HL-60 (cell line): Measurements from ENCODE around the gene ZNF609.
A peak's percentile ranks its signal among the peaks of the same experiment; 100 is the strongest.

Experiments
- CTCF ChIP-seq: IDR thresholded peaks from one replicate; pipeline ENCODE4 v1.5.1; 2011; ENCODE audit warnings: low read length, control low read depth, inconsistent platforms; ENCODE audit not compliant: insufficient read depth
- POLR2AphosphoS5 ChIP-seq: IDR thresholded peaks from 2 replicates; pipeline ENCODE4 v1.6.1; 2012; ENCODE audit warnings: low read depth
- REST ChIP-seq: IDR thresholded peaks from 2 replicates; pipeline ENCODE4 v1.6.1; 2012; ENCODE audit warnings: low read depth; ENCODE audit not compliant: insufficient replicate concordance
- SPI1 ChIP-seq: IDR thresholded peaks from 2 replicates; pipeline ENCODE4 v1.6.1; 2012; ENCODE audit warnings: low read depth, mild to moderate bottlenecking, borderline replicate concordance

GRCh38 chr15:64701482-64702184 is 241.3 kb downstream of the ZNF609 start:
- TF ChIP-seq CTCF (no peak), SPI1 (peak; percentile 33; the same call in 1 of the 2 replicates), POLR2AphosphoS5 (no peak), REST (no peak)
